ENCODE measurements around the gene ADARB1.

DNA sequence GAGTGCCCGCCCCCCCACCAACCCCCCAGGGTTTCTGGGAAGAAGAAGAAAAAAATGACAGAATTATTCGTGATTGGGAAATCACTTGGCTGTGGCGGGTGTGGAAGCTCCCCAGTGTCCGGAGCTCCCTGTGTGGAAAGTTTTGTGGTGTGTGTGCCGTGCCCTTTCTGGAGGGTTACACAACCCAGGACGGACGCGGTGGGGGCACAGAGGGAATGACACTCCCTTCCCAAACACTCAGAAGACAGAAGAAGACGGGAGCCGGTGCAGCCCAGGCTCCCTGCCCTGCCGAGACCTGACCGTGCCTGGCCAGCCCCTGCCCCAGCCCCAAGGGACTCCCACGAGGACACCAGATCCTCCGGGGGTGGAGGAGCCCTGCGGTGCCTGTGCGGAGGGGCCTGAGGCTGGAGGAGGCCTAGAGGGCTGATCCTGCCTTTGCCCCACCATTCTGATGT lies 33.0 kb upstream of the ADARB1 start:
- TF ChIP-seq GLIS3 (CRISPR knock-in tag; IDR thresholded peaks at IDR 0.05) = no peak
- TF ChIP-seq ZFP30 (CRISPR knock-in tag; IDR thresholded peaks at IDR 0.05) = no peak
- TF ChIP-seq OSR1 (CRISPR knock-in tag; IDR thresholded peaks at IDR 0.05) = no peak
- TF ChIP-seq RARB (CRISPR knock-in tag; IDR thresholded peaks at IDR 0.05) = no peak
- TF ChIP-seq CSDC2 (CRISPR knock-in tag; IDR thresholded peaks at IDR 0.05) = no peak
- TF ChIP-seq ZC3H10 (CRISPR knock-in tag; IDR thresholded peaks at IDR 0.05) = no peak
- TF ChIP-seq, protein P1, sequence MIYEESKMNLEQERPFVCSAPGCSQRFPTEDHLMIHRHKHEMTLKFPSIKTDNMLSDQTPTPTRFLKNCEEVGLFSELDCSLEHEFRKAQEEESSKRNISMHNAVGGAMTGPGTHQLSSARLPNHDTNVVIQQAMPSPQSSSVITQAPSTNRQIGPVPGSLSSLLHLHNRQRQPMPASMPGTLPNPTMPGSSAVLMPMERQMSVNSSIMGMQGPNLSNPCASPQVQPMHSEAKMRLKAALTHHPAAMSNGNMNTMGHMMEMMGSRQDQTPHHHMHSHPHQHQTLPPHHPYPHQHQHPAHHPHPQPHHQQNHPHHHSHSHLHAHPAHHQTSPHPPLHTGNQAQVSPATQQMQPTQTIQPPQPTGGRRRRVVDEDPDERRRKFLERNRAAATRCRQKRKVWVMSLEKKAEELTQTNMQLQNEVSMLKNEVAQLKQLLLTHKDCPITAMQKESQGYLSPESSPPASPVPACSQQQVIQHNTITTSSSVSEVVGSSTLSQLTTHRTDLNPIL (CRISPR knock-in tag; IDR thresholded peaks at IDR 0.05; ENCODE audit: low read depth) = no peak
- TF ChIP-seq, protein P2, sequence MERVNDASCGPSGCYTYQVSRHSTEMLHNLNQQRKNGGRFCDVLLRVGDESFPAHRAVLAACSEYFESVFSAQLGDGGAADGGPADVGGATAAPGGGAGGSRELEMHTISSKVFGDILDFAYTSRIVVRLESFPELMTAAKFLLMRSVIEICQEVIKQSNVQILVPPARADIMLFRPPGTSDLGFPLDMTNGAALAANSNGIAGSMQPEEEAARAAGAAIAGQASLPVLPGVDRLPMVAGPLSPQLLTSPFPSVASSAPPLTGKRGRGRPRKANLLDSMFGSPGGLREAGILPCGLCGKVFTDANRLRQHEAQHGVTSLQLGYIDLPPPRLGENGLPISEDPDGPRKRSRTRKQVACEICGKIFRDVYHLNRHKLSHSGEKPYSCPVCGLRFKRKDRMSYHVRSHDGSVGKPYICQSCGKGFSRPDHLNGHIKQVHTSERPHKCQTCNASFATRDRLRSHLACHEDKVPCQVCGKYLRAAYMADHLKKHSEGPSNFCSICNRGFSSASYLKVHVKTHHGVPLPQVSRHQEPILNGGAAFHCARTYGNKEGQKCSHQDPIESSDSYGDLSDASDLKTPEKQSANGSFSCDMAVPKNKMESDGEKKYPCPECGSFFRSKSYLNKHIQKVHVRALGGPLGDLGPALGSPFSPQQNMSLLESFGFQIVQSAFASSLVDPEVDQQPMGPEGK (CRISPR knock-in tag; IDR thresholded peaks at IDR 0.05; ENCODE audit: borderline replicate concordance) = no peak
- no peak for TF ChIP-seq ZFP3 (CRISPR knock-in tag; IDR thresholded peaks at IDR 0.05)
- no peak for TF ChIP-seq ISL1 (CRISPR knock-in tag; IDR thresholded peaks at IDR 0.05)
